Muscle of leg (tissue), 11 donors: ENCODE measurements around the gene AKT3. TPM values are rescaled to one million over a fixed set of nuclear protein-coding genes. Genes with fewer than 3 reads are reported as not detected.

Source experiments
- DNase-seq: peaks from one replicate; pipeline ENCODE4 v3.0.0; 2013
- H3K27ac ChIP-seq: one replicate; pipeline ENCODE4 v1.5.1; 2013; ENCODE audit warnings: mild to moderate bottlenecking, low read length, control low read depth
- H3K27me3 ChIP-seq: one replicate; pipeline ENCODE4 v1.6.1; 2013; ENCODE audit warnings: low read length; ENCODE audit not compliant: control insufficient read depth, insufficient read depth
- H3K36me3 ChIP-seq: one replicate; pipeline ENCODE4 v1.6.1; 2013; ENCODE audit warnings: low read length; ENCODE audit not compliant: control insufficient read depth, insufficient read depth
- H3K4me1 ChIP-seq: one replicate; pipeline ENCODE4 v1.6.1; 2013; ENCODE audit warnings: low read length; ENCODE audit not compliant: control insufficient read depth, insufficient read depth
- H3K4me3 ChIP-seq: one replicate; pipeline ENCODE4 v1.5.1; 2013; ENCODE audit warnings: low read length, control low read depth
- H3K9me3 ChIP-seq: replicated peaks from 2 replicates; pipeline ENCODE4 v1.6.1; 2013; ENCODE audit warnings: low read depth, low read length; ENCODE audit not compliant: control insufficient read depth
- whole genome bisulfite sequencing: methylation state at CpG from one replicate; pipeline ENCODE4 v1.1.5; 2013; ENCODE audit warnings: missing lambda C conversion rate; ENCODE audit not compliant: insufficient coverage; 5-methylcytosine and 5-hydroxymethylcytosine counted together
- polyA plus RNA-seq, 8 donors: library from polyadenylated mRNA; unstranded; fragments of 120-200 nt; gene quantifications; one replicate each; pipeline versions ENCODE4 v1.2.1 to v1.2.3, GENCODE V29; 2013; ENCODE audit warnings: inconsistent platforms in 1 of 8, low replicate concordance in 1 of 8; ENCODE audit not compliant: insufficient read length in 8 of 8, insufficient read depth in 1 of 8
- total RNA-seq: library from RNA; stranded (reverse); fragments of 120-200 nt; gene quantifications from one replicate; pipeline ENCODE4 v1.2.4, GENCODE V29; 2013

AKT3 gene
- total and polyA plus RNA-seq, 9 donors, result 14.3 to 25.0 (median 19.6) TPM

DNA sequence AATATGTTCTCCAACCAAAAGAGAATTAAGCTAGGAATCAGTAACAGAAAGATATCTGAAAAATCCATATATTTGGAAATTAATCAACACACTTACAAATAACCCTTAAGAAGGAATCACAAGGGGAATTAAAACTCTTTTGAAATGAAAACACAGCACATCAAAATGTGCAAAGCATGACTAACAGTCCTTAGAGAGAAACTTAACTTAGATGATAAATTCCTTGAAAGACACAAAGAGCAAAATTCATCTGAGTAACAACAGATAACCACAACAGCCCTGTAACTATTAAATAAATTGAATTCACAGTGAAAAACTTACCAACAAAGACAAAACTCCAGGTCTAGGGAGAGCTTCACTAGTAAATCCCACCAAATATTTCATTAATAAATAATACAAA is 310.4 kb downstream of the AKT3 start:
- no peaks in the 10 kb centered on the region for H3K9me3 ChIP-seq
- DNase-seq, result no peak
- H3K4me3 ChIP-seq, result no peak overlapping the region
- H3K27ac ChIP-seq, result no peak overlapping the region
- H3K27me3 ChIP-seq, result no peaks in the 10 kb centered on the region
- peaks cover 3% of the 10 kb centered on the region for H3K36me3 ChIP-seq
- H3K4me1 ChIP-seq, result no peaks in the 10 kb centered on the region

DNA sequence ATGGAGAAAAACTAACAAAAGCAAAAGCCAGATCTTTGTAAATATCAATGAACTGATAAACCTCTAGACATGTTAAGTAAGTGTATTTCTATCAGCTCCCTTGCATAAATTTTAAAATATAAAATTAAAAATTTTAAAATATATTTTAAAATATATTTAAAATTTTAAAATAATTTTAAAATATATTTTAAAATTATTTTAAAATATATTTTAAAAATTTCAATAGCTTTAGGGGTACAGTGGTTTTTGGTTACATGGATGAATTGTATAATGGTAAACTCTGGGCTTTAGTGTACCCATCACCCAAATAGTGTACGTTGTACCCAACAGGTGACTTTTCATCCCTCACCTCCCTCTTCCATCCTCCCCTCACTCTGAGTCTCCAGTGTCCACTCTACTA is 315.0 kb downstream of the AKT3 start:
- WGBS, result no CpG with 5 or more reads among the region's 1 CpG
- no peaks in the 10 kb centered on the region for H3K36me3 ChIP-seq
- H3K27ac ChIP-seq, result no peak overlapping the region
- no peak for DNase-seq
- H3K4me1 ChIP-seq, result no peaks in the 10 kb centered on the region
- no peaks in the 10 kb centered on the region for H3K9me3 ChIP-seq
- H3K4me3 ChIP-seq, result no peak overlapping the region
- H3K27me3 ChIP-seq, result no peaks in the 10 kb centered on the region

DNA sequence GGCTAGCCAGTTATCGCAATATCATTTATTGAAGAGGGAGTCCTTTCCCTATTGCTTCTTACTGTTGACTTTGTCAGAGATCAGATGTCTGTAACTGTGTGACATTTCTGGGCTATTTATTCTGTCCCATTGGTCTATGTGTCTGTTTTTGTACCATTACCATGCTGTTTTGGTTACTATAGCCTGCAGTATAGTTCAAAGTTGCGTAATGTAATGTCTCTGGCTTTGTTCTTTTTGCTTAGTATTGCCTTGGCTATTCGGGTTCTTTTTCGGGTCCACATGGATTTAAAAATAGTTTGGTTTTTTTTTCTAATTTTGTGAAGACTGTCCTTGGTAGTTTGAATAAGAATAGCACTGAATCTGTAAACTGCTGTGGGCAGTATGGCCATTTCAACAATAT is 320.5 kb downstream of the AKT3 start:
- H3K4me3 ChIP-seq, result no peak overlapping the region
- DNase-seq, result no peak
- no CpG with 5 or more reads among the region's 4 CpGs for WGBS
- no peaks in the 10 kb centered on the region for H3K36me3 ChIP-seq
- H3K27me3 ChIP-seq, result no peaks in the 10 kb centered on the region
- H3K27ac ChIP-seq, result no peak overlapping the region
- no peaks in the 10 kb centered on the region for H3K4me1 ChIP-seq
- no peaks in the 10 kb centered on the region for H3K9me3 ChIP-seq

DNA sequence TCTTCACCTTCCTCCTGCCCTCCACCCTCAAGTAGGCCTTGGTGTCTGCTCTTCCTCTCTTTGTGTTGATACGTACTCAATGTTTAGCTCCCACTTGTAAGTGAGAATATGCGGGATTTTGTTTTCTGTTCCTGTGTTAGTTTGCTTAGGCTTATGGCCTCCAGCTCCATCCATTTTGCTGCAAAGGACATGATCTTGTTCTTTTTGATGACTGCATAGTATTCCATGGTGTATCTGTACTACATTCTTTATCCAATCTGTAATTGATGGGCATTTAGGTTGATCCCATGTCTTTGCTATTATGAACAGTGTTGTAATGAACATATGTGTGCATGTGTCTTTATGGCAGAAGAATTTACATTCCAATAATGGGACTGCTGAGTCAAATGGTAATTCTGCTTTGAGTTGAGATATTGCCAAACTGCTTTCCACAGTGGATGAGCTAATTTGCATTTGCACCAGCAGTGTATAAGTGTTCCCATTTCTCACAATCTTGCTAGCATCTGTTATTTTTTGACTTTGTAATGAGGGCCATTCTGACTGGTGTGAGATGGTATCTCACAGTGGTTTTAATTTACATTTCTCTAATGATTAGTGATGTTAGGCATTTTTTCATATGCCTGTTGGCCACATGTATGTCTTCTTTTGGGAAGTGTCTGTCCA is 321.5 kb downstream of the AKT3 start:
- H3K4me1 ChIP-seq, result no peaks in the 10 kb centered on the region
- no peaks in the 10 kb centered on the region for H3K36me3 ChIP-seq
- no peak overlapping the region for H3K27ac ChIP-seq
- no CpG with 5 or more reads among the region's 2 CpGs for WGBS
- no peaks in the 10 kb centered on the region for H3K27me3 ChIP-seq
- DNase-seq, result no peak
- H3K4me3 ChIP-seq, result no peak overlapping the region
- no peaks in the 10 kb centered on the region for H3K9me3 ChIP-seq

DNA sequence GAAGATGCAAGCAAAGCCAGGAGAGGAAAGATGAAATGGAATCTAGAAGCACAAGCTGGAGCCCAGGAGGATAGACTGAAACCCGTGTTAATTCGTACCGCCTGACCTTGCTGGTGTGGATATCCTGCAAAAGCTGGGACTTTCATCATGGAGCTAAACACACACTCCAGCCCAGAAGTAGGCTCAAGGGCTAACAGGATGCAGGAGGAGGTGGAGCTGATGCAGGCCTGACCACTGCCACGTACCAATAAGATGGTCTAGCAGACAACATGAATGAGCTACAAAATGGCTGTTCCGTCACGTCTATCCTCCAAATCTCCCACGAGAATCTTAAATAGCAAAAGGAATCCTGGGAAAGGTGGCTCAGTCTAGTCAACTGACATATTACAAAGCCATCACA is 323.9 kb downstream of the AKT3 start:
- Histone ChIP-seq H3K4me3 (no peak overlapping the region), H3K27ac (no peak overlapping the region), H3K27me3 (no peaks in the 10 kb centered on the region), H3K4me1 (no peaks in the 10 kb centered on the region), H3K9me3 (no peaks in the 10 kb centered on the region), H3K36me3 (no peaks in the 10 kb centered on the region)
- no peak for DNase-seq
- 89% methylated on average over 7 of the region's 7 CpGs for WGBS

DNA sequence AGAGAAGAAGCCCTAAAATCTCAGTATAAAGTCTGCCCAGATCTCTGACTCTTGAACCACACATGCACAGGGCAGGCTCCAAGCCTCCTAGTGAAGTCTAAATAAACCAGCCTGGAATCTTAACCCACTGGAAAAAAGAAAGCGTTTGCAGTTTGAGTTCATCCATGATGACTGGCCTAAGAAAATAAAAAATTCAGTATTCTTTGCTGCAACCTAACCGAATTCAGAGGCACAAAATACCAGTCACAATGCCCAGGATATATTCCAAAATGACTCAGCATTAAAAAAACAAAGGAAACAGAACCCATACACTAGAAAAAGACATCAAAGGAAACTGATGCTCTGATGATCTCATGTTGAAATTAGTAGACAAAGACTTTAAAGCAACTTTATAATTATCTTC is 325.0 kb downstream of the AKT3 start:
- no peaks in the 10 kb centered on the region for H3K36me3 ChIP-seq
- no peak for DNase-seq

DNA sequence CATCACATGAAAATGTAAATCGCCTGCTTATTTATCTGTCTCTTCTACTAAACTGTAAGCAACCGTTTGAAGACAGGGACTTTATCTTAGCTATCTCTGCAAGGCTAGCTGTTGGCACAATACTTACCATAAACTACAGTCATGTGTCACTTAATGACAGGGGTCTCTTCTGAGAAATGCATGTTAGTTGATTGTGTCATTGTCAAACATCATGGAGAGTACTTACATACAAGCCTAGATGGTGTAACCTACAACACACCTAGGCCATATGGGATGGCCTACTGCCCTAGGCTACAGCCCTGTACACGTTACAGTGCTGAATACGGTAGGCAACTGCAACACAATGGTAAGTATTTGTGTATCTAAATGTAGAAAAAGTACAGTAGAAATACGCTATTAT is 326.3 kb downstream of the AKT3 start:
- H3K9me3 ChIP-seq, result no peaks in the 10 kb centered on the region
- H3K4me1 ChIP-seq, result no peaks in the 10 kb centered on the region
- H3K4me3 ChIP-seq, result no peak overlapping the region
- no peak overlapping the region for H3K27ac ChIP-seq
- H3K36me3 ChIP-seq, result no peaks in the 10 kb centered on the region
- H3K27me3 ChIP-seq, result no peaks in the 10 kb centered on the region
- no CpG with 5 or more reads among the region's 5 CpGs for WGBS
- no peak for DNase-seq

More for the DNA sequence above, 325.0 kb downstream of the AKT3 start:
- Histone ChIP-seq H3K27ac (no peak overlapping the region), H3K9me3 (no peaks in the 10 kb centered on the region), H3K27me3 (no peaks in the 10 kb centered on the region), H3K4me3 (no peak overlapping the region), H3K4me1 (no peaks in the 10 kb centered on the region)
- no CpG with 5 or more reads among the region's 2 CpGs for WGBS

DNA sequence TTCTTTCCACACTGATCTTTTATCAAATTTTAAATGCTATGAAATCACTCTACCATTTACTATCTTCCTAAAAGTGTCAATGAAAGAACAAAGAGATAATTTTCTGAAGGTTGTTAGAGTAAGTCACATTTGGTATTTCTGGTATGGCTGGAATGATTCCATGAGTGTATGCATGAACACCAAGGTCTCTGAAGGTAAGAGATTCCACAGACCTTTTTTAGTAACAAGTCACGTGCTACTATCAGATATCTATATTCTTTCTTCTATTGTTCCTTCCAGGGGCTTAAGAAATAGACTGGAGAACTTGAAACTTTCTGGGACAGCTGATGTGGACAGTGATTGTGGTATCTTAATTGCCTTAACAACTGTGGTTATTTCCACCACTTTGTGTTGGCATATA is 329.2 kb downstream of the AKT3 start:
- H3K27me3 ChIP-seq, result no peaks in the 10 kb centered on the region
- H3K9me3 ChIP-seq, result peaks cover 6% of the 10 kb centered on the region
- no peaks in the 10 kb centered on the region for H3K4me1 ChIP-seq
- H3K27ac ChIP-seq, result no peak overlapping the region
- H3K36me3 ChIP-seq, result no peaks in the 10 kb centered on the region
- H3K4me3 ChIP-seq, result no peak overlapping the region
- DNase-seq, result no peak
- WGBS, result no CpG with 5 or more reads among the region's 1 CpG

DNA sequence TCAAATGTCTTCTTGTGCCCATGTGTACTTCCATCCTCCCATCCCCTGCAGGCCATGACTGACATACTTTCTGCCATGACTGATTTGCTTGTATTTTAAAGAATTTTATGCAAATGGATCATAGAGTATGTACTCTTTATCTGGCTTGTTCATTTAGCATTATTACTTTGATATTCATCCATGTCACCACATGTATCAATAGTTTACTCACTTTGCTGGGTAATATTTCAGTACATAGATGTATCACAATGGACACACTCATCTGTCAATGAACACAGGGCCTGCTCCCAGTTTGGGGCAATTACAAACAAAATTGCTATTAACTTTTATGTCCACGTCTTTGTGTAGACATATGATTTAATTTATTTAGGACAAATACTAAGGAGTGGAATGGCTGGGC is 335.1 kb downstream of the AKT3 start:
- H3K4me1 ChIP-seq, result no peaks in the 10 kb centered on the region
- H3K27ac ChIP-seq, result no peak overlapping the region
- no CpG with 5 or more reads among the region's 1 CpG for WGBS
- H3K4me3 ChIP-seq, result no peak overlapping the region
- DNase-seq, result no peak
- peaks cover 6% of the 10 kb centered on the region for H3K36me3 ChIP-seq
- no peaks in the 10 kb centered on the region for H3K27me3 ChIP-seq
- peaks cover 6% of the 10 kb centered on the region for H3K9me3 ChIP-seq

DNA sequence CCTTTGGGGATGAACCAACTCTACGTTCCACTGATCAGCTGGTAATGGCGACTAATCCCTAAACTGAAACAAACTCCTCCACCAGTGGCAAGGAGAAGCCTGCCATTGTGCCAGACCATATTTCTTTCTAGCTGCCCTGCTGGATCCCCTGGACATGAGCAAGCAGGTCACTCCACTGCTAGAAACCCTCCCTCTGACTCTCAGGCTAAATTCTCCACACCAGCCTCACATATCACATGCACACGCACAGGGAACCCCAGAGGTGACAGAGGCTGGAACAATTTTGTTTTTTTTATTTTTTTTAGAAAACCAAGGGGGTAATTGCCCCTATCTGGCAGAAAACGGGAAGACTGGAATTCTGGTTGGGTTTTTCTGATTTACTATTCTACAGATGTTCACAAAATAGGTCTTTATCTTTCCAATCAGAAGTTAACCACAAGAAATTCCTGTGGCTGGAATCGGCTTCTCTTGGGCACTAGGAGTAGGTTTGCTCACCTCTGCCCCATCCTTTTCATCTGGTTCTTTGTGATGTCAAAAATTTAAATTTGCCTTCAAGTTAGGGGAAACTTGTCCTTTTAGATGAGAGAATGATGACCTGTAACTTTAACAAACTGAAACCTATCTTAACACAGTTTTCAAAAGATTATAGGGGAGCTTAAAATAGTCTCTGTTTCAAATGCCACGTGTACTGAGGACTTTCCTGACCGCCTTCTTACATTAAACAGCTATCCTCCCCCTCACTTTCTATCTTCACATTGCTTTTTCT is 336.1 kb downstream of the AKT3 start:
- Histone ChIP-seq H3K4me3 (no peak overlapping the region), H3K9me3 (peaks cover 6% of the 10 kb centered on the region), H3K27me3 (no peaks in the 10 kb centered on the region), H3K27ac (no peak overlapping the region), H3K36me3 (peaks cover 6% of the 10 kb centered on the region), H3K4me1 (no peaks in the 10 kb centered on the region)
- DNase-seq, result no peak
- WGBS, result 67% methylated on average over 2 of the region's 7 CpGs
